NCI-H2081 (cell line): ENCODE data around the gene UBE2E1.
"Not testable (repeated sequence)": the region's sequence is repeated elsewhere in the genome, so short reads cannot be mapped to it uniquely, and the experiment has no call there.

Source experiments
- DNase-seq, 2 experiments: peaks; one replicate each; lab custom pipeline; 2025; lab: John Stamatoyannopoulos, UW

Gene UBE2E1

DNA sequence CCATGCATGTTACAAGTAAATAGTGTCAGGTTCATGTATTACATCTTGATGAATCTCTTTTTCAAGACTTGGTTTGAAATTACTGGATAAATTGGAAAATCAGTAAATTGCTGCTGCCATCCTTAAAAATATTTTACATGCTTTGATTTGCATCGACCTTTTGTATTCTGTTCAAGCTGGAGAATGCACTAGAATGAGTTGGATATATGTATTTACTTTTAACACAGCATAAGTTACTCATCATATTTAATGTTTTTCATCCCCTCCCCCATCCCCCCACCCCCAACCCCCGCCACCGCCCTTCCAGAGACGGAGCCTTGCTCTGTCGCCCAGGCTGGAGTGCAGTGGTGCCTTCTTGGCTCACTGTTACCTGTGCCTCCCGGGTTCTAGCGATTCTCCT is 16.8 kb downstream of the UBE2E1 start:
- DNase-seq = no peak

DNA sequence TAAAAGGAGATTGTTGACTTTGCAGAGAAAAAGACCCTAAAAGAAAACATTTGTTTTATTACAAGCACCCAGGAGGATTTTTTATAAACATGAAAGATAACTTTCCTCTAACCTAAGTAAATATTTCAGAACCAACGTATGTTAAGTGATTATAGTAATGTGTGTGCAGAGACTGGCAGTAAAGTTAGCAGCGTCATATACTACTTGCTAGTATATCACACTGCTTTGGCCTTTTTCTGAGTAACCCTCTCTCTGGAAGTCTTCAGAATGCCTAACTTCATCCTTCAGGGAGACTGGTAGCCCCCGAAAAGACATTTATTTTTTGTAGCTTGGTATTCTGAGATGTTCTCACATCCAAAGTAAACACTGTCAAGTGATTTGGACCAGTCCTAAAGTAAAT is 17.9 kb downstream of the UBE2E1 start:
- DNase-seq = no peak

DNA sequence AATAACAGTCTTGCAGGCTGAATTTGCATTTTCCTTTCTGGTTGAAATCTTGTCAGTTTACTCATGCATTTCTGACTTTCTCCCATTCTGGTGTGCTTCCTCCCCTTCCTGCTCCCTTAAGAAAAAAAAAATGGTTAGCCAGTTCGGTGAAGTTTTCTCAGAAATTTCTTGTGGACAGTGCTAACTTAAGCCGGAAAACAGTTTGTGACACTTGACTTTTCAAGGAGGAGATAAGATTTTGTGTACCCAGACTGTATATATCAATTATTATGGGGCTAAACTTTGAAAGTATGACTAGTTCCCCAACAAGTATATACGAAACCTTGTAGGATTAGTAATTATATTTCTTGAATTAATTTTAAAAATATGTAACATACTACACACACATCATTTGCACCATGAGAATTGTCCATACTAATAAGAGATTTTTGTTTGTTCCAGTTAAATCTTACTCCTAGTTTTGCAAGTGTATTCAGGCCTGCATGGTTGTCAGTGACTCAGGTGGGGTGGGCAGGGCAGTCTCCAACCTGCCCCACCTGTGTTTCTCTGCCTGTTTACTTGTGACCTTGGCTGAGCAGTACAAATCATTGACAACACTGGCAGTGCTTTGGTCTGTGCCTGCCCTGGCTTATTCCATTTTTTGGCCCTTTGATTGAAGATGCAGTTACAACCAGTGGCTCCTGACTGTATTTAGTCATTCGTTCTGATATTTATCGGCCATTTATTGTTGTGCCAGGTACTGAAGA is 19.1 kb downstream of the UBE2E1 start:
- no peak for DNase-seq

- DNase-seq = no peak
Measured at GRCh38 chr3:23825802-23826201, 20.0 kb downstream of the UBE2E1 start.

- DNase-seq = no peak
Measured at GRCh38 chr3:23826382-23827064, 20.8 kb downstream of the UBE2E1 start.

DNA sequence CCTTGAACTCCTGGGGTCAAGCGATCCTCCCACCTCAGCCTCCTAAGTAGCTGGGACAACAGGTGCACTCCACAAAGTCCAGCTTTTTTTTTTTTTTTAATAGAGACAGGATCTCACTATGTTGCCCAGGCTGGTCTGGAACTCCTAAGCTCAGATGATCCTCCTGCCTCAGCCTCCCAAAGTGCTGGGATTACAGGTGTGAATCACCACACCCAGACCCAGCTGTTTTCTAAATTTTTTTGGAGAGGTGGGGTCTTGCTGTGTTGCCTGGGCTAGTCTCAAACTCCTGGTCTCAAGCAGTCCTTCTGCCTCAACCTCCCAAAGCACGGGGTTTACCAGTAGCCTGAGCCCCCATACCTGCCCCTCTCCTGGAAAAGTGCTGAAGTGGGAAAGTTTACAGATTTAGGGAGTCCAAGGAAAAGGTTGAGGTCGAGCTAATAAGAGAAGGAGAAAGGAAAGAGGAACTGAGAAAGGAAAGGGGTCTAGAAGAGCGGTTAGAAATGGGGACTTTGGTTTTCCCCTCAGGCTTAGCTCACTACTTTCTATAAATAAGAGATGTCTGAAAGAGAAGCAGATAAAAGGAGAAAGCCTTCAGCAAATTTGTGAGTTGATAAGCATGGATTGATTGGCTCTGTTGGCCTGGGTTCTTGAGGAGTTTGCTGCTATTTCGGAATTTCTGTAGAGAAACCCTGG is 23.6 kb downstream of the UBE2E1 start:
- no peak for DNase-seq

DNA sequence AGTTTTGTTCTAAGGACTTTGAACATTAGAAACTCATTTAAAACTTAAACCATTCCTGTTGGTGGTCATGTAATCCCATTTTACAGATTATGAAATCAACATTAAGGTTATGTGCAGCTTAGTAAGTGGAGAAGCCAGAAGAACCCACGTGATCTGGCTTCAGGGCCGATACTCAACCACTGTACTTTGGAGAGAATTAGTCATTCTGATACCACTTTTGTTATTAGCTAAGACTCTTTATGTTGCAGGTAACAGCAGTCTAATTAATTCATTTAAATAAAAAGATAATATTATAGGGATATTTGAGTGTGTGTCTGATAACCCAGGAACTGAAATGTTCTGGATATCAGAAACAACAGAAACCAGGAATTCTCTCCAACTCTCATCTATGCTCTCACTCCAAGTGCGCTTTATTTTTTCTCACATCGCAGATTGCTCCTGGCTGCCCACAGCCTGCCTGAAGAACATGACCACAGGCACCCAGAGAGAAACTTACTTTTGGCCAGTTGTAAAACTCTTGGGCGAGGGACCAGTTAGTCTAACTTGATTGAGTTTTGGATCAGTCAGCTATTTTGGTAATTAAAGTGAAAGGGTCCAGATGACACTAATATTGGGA is 25.2 kb downstream of the UBE2E1 start:
- no peak for DNase-seq

- DNase-seq = no peak
Measured at GRCh38 chr3:23831517-23832394, 26.0 kb downstream of the UBE2E1 start.

GRCh38 chr3:23832523-23832922 is 26.8 kb downstream of the UBE2E1 start:
- no peak for DNase-seq

GRCh38 chr3:23834082-23834870 is 28.5 kb downstream of the UBE2E1 start:
- peak in 1 of 2 experiments; percentile 20 for DNase-seq

DNA sequence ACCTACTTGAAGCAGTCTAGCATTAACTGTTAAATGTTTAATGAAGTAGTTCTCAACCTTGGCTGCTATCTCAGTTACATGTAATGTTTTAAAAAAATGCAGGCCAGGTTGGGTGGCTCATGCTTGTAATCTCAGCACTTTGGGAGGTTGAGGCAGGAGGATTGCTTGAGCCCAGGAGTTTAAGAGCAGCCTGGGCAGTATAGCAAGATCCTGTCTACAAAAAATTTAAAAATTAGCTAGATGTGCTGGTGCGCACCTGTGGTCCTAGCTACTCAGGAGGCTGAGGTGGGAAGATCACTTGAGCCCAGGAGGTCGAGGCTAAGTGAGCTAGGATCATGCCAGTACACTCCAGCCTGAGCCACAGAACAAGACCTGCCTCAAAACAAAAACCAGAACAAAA is 29.3 kb downstream of the UBE2E1 start:
- no peak for DNase-seq

GRCh38 chr3:23835802-23836201 is 30.0 kb downstream of the UBE2E1 start:
- DNase-seq = no peak

DNA sequence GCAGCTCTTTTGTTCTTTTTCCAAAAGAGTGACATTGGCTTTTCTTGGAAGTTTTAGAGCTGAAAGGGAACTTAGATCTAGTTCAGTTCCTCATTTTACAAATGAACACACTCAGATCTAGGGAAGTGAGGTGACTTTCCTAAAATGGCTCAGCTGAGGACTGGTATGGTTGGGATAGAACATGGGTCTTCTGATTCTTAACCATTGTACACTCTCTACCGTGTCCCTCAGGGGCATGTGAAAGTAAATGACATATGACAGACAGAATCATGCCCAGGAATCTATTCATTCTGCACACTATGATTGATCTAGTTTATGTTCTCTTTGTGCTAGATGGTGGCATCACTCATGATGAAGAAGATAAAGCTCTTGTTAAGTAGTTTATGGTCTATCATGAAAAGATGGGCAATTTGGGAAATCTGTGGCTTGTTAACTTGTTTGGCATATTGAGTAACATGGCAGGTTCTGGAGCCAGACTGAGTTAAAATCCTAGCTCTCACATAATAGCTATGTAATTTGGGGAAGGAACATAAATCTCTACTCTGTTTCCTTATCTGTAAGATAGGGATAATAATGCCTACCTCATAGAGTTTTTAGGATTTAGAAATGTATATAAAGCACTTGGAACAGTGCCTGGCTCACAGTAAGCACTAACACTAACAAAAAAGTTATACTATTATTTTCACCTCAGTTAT is 30.9 kb downstream of the UBE2E1 start:
- no peak for DNase-seq

DNA sequence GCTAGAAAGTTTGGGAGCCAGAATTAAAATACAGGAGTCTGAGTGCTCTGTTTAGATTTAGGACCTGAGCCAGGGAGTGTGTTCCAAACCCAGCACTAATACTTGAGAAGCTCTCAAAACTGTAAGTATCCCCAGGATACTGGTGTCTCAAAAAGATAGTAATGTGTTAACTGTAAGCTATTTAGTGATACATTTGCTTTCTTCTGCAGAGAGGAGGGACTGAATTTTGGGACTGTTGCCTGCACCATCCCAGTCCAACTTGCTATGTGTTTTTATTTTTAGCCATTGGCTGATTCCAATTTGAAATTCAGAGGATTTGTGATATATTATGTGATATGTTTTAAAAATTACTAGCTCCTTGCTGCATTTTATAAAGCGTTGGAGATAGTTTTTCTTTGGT is 31.5 kb downstream of the UBE2E1 start:
- DNase-seq = no peak

- no peak for DNase-seq
Measured at GRCh38 chr3:23837691-23838090, 31.9 kb downstream of the UBE2E1 start.

GRCh38 chr3:23840521-23840920 is 34.8 kb downstream of the UBE2E1 start:
- no peak for DNase-seq

DNA sequence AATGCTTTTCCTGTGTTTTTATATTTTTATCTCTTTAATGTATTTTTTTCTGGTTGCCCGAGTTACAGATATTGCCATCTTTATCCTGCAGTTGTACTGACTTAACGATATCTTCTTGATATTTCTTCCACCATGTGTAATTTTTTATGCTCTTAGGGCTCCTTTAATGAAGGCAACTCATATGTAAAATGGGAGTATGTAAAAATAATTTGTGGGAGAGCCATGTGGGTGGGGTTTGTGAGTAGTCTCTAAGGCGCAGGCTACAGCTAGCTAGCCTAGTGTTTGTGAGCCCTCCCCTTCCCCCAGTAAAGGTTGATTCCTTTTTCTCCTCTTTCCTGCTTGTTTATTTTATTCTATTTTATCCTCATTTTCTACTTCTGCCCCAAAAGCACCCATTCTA is 38.1 kb downstream of the UBE2E1 start:
- DNase-seq = no peak

DNA sequence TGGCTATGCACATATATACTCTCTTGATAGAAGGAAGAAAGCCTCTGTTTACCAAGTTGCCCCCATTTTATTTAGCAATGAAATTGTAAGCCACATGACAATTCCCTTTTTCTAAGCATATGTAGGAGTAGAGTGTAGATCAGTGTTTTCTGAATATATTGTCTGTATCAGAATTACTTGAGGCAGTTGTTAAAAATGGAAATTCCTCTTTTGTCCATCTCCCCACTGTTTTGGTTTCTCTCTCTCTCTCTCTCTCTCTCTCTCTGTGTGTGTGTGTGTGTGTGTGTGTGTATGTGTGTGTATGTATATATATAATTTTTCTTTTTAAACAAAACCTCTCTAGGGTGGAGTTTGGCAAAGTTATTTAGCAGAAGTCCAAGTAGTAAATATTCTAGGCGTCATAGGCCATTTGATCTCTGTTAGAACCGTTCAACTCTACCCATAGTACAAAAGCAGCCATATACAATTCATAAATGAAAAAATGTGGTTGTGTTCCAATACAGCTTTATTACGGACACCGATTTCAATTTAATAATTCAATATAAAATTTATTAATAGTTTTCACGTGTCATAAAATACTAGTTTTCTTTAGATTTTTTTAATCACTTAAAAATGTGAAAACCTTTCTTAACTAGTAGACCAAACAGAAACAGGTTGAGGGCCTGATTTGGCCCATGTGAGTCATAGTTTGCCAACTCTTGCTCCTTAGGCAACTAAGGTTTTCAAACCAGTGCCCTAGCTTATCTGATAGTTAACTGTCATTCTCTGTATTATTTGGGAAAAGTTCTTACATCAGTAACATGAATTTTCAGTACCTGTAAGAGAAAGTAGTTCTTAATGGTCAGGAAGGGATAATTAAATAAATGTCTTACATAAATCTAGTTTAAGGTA is 39.8 kb downstream of the UBE2E1 start:
- no peak for DNase-seq

- DNase-seq = not testable (repeated sequence)
Measured at GRCh38 chr3:23849462-23849861, 43.7 kb downstream of the UBE2E1 start.
